ENCODE results near the gene ZNF521.

- no peak for TF ChIP-seq CTCF (conservative IDR thresholded peaks at IDR 0.05; ENCODE audit: low read depth, low read length)
- TF ChIP-seq EZH2 (IDR thresholded peaks at IDR 0.05; ENCODE audit: borderline replicate concordance, low read depth, low read length, poor library complexity, severe bottlenecking) = no peak
Measured at GRCh38 chr18:25141886-25142285, 210.1 kb downstream of the ZNF521 start.
